Activated T-helper 17 cell treated with anti-CD3 and anti-CD28 coated beads, Interleukin-2, amount 50 U/mL, for 72 hours (primary cell): ENCODE results near the gene TINAGL1. TPM values are rescaled to one million over a fixed set of nuclear protein-coding genes. Genes with fewer than 3 reads are reported as not detected.

Source experiments
- ATAC-seq: fragments of 150-1000 bp; cut with Tn5 transposase; replicated peaks from 2 replicates; pipeline ENCODE4 v1.10.0; 2021; ENCODE audit warnings: mild to moderate bottlenecking, moderate library complexity
- H3K27ac Mint-ChIP-seq: one replicate; pipeline ENCODE4 v1.8.0; 2022; ENCODE audit warnings: mixed read lengths
- H3K27me3 Mint-ChIP-seq: one replicate; pipeline ENCODE4 v1.8.0; 2022; ENCODE audit warnings: mixed read lengths
- H3K36me3 Mint-ChIP-seq: one replicate; pipeline ENCODE4 v1.8.0; 2022; ENCODE audit warnings: low read depth, mild to moderate bottlenecking, mixed read lengths
- H3K4me1 Mint-ChIP-seq: one replicate; pipeline ENCODE4 v1.8.0; 2022; ENCODE audit warnings: mixed read lengths
- H3K4me3 Mint-ChIP-seq: one replicate; pipeline ENCODE4 v1.8.0; 2022; ENCODE audit warnings: mild to moderate bottlenecking, mixed read lengths
- H3K9me3 Mint-ChIP-seq: one replicate; pipeline ENCODE4 v1.8.0; 2022; ENCODE audit warnings: mixed read lengths
- total RNA-seq, 2 donors: library from RNA; stranded (reverse); gene quantifications; one replicate each; pipeline ENCODE4 v1.2.3, GENCODE V29; 2022

TINAGL1 gene, protein sequence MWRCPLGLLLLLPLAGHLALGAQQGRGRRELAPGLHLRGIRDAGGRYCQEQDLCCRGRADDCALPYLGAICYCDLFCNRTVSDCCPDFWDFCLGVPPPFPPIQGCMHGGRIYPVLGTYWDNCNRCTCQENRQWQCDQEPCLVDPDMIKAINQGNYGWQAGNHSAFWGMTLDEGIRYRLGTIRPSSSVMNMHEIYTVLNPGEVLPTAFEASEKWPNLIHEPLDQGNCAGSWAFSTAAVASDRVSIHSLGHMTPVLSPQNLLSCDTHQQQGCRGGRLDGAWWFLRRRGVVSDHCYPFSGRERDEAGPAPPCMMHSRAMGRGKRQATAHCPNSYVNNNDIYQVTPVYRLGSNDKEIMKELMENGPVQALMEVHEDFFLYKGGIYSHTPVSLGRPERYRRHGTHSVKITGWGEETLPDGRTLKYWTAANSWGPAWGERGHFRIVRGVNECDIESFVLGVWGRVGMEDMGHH
- total RNA-seq: not detected

DNA sequence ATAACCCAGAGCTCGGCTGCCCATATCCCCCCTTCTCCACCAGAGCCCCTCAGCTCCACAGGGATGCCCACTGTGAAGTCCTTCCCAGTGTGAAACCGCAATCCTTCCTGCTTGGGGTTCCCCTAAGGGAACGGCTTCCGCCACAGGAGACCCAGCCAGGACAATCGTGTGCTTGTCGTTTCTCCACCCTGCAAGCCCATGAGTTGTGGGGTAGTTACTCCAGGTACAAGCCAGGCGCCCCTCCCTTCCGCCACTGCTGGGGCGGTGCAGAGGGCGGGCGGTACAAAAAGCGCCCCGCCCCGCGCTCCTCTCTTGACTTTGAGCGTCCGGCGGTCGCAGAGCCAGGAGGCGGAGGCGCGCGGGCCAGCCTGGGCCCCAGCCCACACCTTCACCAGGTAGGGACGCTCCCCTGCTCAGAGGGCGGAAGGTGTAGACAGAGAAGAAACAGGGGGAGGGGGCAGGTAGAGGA, at the start of gene TINAGL1:
TSS of gene TINAGL1 (plus strand) at position 315 of the 469 bp plus-strand sequence. CDS start 634 bp downstream, outside the sequence.
- Mint-ChIP-seq H3K36me3 (no peaks in the 10 kb centered on the region), H3K4me1 (no peaks in the 10 kb centered on the region), H3K27ac (no peak within 1 kb of the TSS), H3K27me3 (peaks cover 20% of the 10 kb centered on the region), H3K4me3 (no peak within 1 kb of the TSS), H3K9me3 (no peaks in the 10 kb centered on the region)
- no peak for ATAC-seq

DNA sequence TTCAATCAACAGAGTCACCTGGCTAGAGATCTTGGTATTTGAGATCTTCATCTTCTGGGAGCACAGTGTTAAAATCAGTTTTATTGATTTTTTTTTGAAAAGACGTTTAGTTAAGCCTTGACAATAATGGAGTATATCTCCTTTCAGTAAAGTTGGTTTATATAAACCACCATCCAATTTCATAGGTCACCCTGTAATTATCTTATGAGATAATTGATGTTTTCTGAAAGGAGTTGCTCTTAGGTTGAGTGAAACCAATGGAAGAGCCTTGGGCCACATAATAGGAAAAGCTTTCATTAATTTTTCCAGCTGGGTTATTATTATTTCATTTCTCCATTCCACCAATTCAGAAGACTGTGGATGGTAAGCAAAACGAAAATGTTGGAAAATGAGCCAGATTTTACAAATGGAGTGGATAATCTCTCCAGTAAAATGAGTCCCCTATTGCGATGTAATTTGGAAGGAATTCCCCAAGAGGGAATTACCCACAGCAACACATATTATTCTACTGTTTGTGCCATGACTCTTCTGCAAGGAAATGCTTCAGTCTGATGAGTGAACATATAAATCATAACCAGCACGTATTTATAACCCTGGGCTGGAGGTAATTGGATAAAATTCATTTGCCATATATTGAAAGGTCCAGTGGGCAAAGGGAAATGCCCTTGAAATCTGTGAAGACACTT, 46.2 kb upstream of the TINAGL1 start:
- H3K27ac Mint-ChIP-seq: no peak overlapping the region
- H3K27me3 Mint-ChIP-seq: peaks cover 25% of the 10 kb centered on the region
- no peaks in the 10 kb centered on the region for H3K9me3 Mint-ChIP-seq
- no peak overlapping the region for H3K4me3 Mint-ChIP-seq
- no peaks in the 10 kb centered on the region for H3K36me3 Mint-ChIP-seq
- no peak for ATAC-seq
- H3K4me1 Mint-ChIP-seq: no peaks in the 10 kb centered on the region

DNA sequence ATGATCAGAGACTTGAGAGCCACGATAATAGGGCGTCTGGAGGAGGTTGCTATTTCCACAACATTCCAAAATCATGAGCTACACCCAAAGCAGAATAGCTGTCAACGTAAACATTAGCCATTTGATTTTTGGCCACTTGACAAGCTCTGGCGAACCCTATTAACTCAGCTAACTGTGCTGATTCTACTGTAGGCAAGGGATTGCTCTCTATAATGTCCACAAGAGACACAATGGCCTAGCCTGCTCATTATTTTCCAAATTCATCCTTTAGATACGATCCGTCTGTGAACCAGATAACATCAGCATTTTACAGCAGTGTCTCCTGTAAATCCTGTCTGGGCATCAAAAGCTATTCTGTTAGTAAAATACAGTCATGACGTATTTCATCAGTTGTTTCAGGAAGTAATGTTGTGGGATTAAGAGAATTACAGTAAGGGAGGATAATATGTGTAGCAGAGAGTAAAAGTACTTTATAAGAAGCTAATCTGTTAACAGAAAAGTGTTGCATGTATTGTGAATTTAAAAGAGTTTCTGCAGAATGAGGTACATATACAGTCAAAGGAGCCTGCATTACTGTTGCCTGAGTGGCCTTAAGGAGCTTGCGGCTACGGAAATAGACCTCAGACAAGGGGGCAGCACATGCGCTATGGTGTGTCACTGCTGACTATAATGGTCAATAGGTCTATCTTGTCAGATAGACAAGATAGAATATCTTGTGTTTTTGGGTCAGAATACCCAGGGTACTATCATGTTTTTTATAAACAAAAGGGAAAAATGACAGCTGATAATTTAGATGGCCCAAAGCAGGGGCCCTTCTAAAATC, 44.9 kb upstream of the TINAGL1 start:
- Mint-ChIP-seq H3K4me1 (peaks cover 5% of the 10 kb centered on the region), H3K36me3 (no peaks in the 10 kb centered on the region), H3K9me3 (no peaks in the 10 kb centered on the region), H3K27ac (no peak overlapping the region), H3K27me3 (peaks cover 35% of the 10 kb centered on the region), H3K4me3 (no peak overlapping the region)
- ATAC-seq: no peak

DNA sequence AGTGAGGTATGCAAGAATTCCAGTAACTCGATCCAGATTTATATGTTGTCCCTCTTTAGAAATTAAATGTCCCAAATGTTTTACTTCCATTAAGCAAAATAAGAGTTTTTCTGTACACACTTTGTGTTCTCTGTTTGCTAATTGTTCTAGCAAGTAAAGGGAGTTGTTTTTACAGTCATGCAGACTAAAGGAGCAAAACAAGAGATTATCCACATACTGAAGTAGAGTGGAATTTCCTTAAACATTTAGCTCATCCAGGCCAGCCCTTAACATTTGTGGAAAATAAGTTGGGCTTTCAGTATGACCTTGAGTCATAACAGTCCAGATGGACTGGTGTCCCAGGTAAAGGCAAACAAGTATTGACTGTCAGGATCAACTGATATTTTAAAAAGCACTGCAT, 44.1 kb upstream of the TINAGL1 start:
- no peak overlapping the region for H3K27ac Mint-ChIP-seq
- H3K4me1 Mint-ChIP-seq: peaks cover 5% of the 10 kb centered on the region
- no peaks in the 10 kb centered on the region for H3K9me3 Mint-ChIP-seq
- no peak overlapping the region for H3K4me3 Mint-ChIP-seq
- peaks cover 36% of the 10 kb centered on the region for H3K27me3 Mint-ChIP-seq
- H3K36me3 Mint-ChIP-seq: no peaks in the 10 kb centered on the region
- no peak for ATAC-seq

DNA sequence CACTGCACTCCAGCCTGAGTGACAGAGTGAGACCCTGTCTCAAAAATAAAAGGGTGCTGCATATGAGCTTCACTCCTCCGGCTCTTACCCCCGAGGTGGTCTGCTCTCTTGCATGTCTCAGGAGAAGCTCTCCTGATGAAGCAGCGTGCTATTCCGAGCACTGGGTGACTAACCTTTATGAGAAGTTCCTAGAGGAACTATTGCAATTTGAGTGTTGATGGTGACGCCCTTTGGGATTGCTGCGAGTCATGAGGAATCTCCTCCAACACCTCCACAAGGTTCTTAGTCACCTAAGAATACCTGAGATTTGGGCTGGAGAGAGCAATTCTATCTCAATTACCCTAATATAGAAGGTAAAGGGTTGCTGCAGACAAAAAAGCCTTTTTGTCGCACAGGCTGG, 40.8 kb upstream of the TINAGL1 start:
- H3K36me3 Mint-ChIP-seq: no peaks in the 10 kb centered on the region
- no peak for ATAC-seq
- H3K9me3 Mint-ChIP-seq: no peaks in the 10 kb centered on the region
- H3K27ac Mint-ChIP-seq: no peak overlapping the region
- peaks cover 5% of the 10 kb centered on the region for H3K4me1 Mint-ChIP-seq
- H3K4me3 Mint-ChIP-seq: peak overlapping the region; percentile 46
- H3K27me3 Mint-ChIP-seq: peaks cover 39% of the 10 kb centered on the region

DNA sequence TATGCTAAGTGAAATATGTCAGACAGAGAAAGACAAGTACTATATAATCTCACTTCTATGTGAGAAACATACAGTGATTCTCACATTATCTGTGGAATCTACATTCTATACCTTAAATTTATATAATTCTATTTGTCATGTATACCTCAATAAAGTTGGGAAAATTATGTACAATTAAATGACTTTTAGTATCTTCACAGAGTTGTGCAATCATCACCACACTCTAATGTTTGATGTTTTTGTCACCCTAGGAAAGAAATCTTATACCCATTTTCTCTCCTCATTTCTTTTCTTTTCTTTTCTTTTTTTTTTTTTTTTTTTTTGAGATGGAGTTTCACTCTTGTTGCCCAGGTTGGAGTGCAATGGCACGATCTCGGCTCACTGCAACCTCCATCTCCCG, 37.0 kb upstream of the TINAGL1 start:
- Mint-ChIP-seq H3K4me3 (no peak overlapping the region), H3K9me3 (no peaks in the 10 kb centered on the region), H3K27me3 (peaks cover 25% of the 10 kb centered on the region), H3K27ac (no peak overlapping the region), H3K4me1 (peaks cover 5% of the 10 kb centered on the region), H3K36me3 (no peaks in the 10 kb centered on the region)
- ATAC-seq: no peak

DNA sequence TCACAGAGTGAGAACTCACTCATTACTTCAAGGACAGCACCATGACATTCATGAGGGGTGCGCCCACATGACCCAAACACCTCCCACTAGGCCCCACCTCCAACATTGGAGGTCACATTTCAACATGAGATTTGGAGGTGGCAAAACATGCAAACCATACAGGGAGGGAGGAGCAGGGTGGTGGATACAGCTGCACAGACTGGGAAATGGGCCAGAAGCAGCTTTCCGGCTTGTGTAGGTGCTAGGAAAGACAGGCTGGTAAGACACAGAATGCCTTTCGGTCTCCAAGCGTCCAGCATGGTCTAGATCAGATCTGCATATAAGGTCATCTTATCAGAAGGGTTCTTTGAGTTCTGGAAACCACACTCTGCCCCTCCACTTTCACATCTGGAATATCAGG, 35.1 kb upstream of the TINAGL1 start:
- Mint-ChIP-seq H3K27ac (no peak overlapping the region), H3K9me3 (no peaks in the 10 kb centered on the region), H3K36me3 (no peaks in the 10 kb centered on the region), H3K4me3 (no peak overlapping the region), H3K4me1 (peaks cover 2% of the 10 kb centered on the region), H3K27me3 (peaks cover 12% of the 10 kb centered on the region)
- ATAC-seq: no peak

DNA sequence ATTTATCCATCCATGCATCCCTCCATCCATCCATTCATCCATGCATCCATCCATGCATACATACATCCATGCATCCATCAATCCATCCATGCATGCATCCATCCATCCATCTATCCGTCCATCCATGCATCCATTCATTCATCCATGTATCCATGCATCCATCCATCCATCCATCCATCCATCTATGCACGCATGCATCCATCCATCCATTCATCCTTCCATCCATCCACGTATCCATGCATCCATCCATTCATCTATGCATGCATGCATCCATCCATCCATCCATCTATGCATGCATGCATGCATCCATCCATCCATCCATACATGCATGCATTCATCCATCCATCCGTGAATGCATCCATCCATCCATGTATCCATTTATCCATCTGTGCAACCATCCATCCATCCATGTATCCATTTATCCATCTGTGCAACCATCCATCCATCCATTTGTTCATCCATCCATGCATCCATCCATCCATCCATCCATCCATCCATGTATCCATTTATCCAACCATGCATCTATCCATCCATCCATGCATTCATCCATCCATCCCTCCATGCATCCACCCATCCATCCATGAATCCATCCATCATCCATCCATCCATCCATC, 30.3 kb upstream of the TINAGL1 start:
- H3K27ac Mint-ChIP-seq: no peak overlapping the region
- no peak for ATAC-seq
- H3K9me3 Mint-ChIP-seq: no peaks in the 10 kb centered on the region
- no peaks in the 10 kb centered on the region for H3K36me3 Mint-ChIP-seq
- H3K4me1 Mint-ChIP-seq: no peaks in the 10 kb centered on the region
- H3K4me3 Mint-ChIP-seq: no peak overlapping the region
- H3K27me3 Mint-ChIP-seq: peaks cover 3% of the 10 kb centered on the region

DNA sequence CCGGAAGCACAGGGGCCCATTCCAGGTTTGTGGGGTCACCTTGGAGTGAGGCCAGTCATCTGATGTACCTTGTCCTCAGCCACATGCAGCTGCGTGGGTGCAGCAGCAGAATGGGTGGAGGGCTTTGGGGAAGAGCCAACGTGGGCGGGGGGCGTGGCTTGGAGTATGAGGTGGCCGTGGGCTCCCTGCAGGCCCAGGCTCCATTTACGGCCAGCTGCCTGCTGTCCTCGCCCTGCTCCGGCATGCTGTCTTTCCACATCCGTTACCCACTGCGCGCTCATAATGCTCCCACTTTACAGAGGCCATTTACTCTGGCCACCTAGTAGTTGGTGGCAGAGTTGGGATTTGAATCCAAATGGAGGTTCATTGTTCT, 27.8 kb upstream of the TINAGL1 start:
- Mint-ChIP-seq H3K36me3 (no peaks in the 10 kb centered on the region), H3K4me3 (no peak overlapping the region), H3K27me3 (peaks cover 3% of the 10 kb centered on the region), H3K9me3 (no peaks in the 10 kb centered on the region), H3K27ac (no peak overlapping the region), H3K4me1 (no peaks in the 10 kb centered on the region)
- peak; percentile 18 for ATAC-seq

DNA sequence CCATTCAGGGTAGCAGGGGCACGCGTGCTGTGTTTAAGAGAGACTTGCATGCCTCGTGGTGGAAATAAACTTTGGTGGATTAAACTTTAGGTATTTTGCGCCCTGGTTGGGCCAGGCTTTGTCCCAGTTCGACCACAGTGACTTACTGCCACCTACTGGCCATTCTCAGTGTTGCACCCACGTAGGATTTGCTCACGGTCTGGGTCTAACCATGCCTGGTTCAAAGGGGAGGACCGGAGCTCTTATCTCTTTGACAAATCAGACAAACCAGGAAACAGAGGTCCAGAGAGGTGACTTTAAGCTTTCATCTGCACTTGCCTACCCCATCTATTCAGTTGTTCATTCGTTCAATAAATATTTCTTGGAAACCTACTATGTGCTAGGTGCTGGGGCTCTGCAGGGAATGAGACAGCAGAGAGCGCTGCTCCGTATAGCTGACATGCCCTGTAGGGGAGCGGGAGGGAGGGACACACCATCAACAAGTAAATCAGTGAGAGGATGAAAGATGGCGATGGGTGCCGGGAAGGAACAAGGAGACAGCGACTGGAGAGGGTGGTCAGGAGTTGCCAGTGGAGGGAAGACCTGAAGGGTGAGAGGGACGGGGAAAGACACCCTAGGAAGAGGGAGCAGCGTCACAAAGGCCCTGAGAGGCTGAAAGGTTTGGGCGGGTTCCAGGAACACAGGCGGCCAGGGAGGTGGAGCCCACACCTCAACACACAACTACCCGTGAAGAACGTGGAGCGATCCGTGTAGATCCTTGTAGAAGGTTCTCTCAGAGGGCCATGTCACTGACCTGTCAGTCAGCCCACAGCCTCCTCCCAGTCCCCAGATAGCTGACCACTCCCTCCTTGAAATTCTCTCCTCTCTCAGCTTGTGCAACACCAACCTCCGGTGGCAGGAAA, 27.2 kb upstream of the TINAGL1 start:
- no peaks in the 10 kb centered on the region for H3K9me3 Mint-ChIP-seq
- ATAC-seq: peak; percentile 95
- H3K27me3 Mint-ChIP-seq: peaks cover 6% of the 10 kb centered on the region
- no peaks in the 10 kb centered on the region for H3K4me1 Mint-ChIP-seq
- peak overlapping the region; percentile 28 for H3K4me3 Mint-ChIP-seq
- no peaks in the 10 kb centered on the region for H3K36me3 Mint-ChIP-seq
- H3K27ac Mint-ChIP-seq: no peak overlapping the region

DNA sequence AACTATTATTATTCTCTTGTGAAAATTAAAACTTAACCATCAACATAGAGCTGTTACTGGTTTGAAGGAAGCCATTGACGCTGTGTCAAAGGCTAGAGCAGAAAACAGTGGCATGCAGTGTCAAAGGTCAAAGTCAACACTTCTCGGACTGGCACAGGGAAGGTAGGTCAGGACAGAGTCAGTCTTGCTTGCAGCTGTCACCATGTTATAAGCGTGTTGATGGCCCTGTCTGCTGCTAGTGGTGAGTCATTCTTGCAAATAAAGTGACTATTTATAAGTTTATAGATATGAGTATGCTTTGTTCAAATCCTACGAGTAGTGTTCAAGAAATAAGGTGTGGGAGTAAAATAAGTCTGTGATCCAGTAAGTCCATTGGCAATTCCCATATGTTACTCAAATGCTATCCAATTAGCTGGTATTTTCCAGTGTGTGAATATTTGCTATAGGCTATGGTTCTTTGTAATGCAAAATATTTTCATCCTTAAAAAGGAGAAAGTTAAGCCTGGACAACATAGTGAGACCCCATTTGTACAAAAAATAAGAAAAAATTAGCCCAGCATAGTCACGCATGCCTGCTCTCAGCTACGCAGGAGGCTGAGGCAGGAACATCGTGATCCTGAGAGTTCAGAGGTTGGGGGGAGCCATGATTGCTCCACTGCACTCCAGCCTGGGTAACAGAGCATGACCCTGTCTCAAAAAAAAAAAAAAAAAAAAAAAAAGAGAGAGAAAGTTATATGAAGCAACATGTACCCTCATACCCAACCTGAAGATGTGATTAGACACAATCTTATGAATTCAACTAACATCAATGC, 26.3 kb upstream of the TINAGL1 start:
- ATAC-seq: peak; percentile 60
- Mint-ChIP-seq H3K9me3 (no peaks in the 10 kb centered on the region), H3K36me3 (no peaks in the 10 kb centered on the region), H3K4me1 (no peaks in the 10 kb centered on the region), H3K4me3 (peak overlapping the region; percentile 28), H3K27ac (no peak overlapping the region), H3K27me3 (peaks cover 6% of the 10 kb centered on the region)

DNA sequence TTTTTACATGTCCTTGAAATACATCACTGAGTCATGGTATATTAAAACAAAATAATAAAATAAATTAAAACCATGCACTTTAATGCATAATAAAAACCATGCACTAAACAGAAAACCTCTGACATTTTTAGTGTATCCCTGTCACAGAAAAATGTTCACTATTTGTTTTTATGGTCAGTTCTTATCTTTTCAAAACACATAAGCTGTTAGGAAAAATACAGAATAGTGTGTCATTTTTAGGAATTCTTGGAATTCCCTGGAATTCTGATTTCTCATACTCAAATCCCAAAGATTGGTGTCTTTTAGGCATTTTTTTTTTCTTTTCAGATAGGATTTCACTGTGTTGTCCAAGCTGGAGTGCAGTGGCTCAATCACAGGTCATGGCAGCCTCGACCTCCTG, 25.1 kb upstream of the TINAGL1 start:
- Mint-ChIP-seq H3K9me3 (no peaks in the 10 kb centered on the region), H3K36me3 (no peaks in the 10 kb centered on the region), H3K27me3 (peaks cover 7% of the 10 kb centered on the region), H3K4me3 (no peak overlapping the region), H3K4me1 (no peaks in the 10 kb centered on the region), H3K27ac (no peak overlapping the region)
- ATAC-seq: no peak

DNA sequence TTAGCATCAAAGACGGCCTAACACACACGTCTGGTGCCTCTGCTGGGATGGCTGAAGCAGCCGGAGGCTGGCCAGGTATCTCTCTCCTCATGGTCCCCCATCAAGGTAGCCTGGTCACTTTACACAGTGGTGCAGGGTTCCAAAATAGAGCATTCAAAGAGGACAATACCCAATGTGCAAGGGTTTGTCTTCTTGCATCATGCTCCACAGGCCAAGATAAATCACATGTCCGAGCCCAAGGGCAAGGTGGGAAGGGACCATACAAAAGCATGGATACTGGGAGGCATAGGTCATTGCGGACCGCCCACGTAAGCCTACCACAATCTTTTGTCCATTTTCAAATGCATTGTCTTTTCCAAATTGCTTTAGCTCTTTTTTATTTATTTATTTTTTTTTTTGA, 23.8 kb upstream of the TINAGL1 start:
- H3K36me3 Mint-ChIP-seq: no peaks in the 10 kb centered on the region
- ATAC-seq: no peak
- peaks cover 10% of the 10 kb centered on the region for H3K27me3 Mint-ChIP-seq

More for the DNA sequence above, 23.8 kb upstream of the TINAGL1 start:
- no peaks in the 10 kb centered on the region for H3K9me3 Mint-ChIP-seq
- H3K27ac Mint-ChIP-seq: no peak overlapping the region
- H3K4me1 Mint-ChIP-seq: no peaks in the 10 kb centered on the region
- no peak overlapping the region for H3K4me3 Mint-ChIP-seq
